ENCODE data around the gene SLC26A6. TPM values are rescaled to one million over a fixed set of nuclear protein-coding genes. Genes with fewer than 3 reads are reported as not detected.

The SLC26A6 gene
- total and polyA plus RNA-seq, 4 donors: 4.4 to 13.1 (median 6.3) TPM

- Histone ChIP-seq H3K4me1 (ENCODE audit: control insufficient read depth in 4 of 4, insufficient read depth in 4 of 4, low read length in 3 of 4) (peaks cover 0 to 9% (median 1%) of the 10 kb centered on the region in 4 donors), H3K9me3 (ENCODE audit: control insufficient read depth in 4 of 4, low read length in 3 of 4) (peaks cover 0 to 6% (median 0%) of the 10 kb centered on the region in 4 donors), H3K27ac (ENCODE audit: low read depth in 1 of 2, low read length in 2 of 2) (peak overlapping the region in 1 of 2 donors; percentile 44), H3K36me3 (ENCODE audit: control insufficient read depth in 4 of 4, insufficient read depth in 3 of 4, low read depth in 1 of 4, low read length in 3 of 4) (no peaks in the 10 kb centered on the region), H3K4me3 (ENCODE audit: low read depth in 1 of 3, low read length in 3 of 3) (peak overlapping the region in 2 of 3 donors; percentile 12 to 59), H3K27me3 (ENCODE audit: control insufficient read depth in 4 of 4, insufficient read depth in 4 of 4, low read length in 3 of 4) (no peaks in the 10 kb centered on the region), H3K9ac (ENCODE audit: low read depth in 1 of 2, low read length in 2 of 2) (no peak overlapping the region)
- TF ChIP-seq REST (IDR thresholded peaks at IDR 0.05) (peak; percentile 67), CTCF (IDR thresholded peaks at IDR 0.05; ENCODE audit: low read depth, low read length, missing input control) (peak; percentile 43), GABPA (IDR thresholded peaks at IDR 0.05 in 1 of 2, conservative IDR thresholded peaks at IDR 0.05 in 1 of 2) (peak in 1 of 2 donors; percentile 69), MAX (IDR thresholded peaks at IDR 0.05) (no peak), NR2F2 (IDR thresholded peaks at IDR 0.05) (peak; percentile 19), RAD21 (IDR thresholded peaks at IDR 0.05) (peak in 1 of 2 donors; percentile 17), HNF4A (conservative IDR thresholded peaks at IDR 0.05) (no peak), YY1 (IDR thresholded peaks at IDR 0.05) (no peak)
- DNase-seq (ENCODE audit: low spot score): peak; percentile 87
- WGBS: 5% methylated on average over 94 of the region's 94 CpGs
Observed at GRCh38 chr3:48656061-48656840, 21.0 kb upstream of the SLC26A6 start.

- H3K27ac ChIP-seq (ENCODE audit: low read depth in 1 of 2, low read length in 2 of 2): no peak overlapping the region
- peaks cover 0 to 9% (median under 1%) of the 10 kb centered on the region in 4 donors for H3K4me1 ChIP-seq (ENCODE audit: control insufficient read depth in 4 of 4, insufficient read depth in 4 of 4, low read length in 3 of 4)
- no peak for DNase-seq (ENCODE audit: low spot score)
- H3K9ac ChIP-seq (ENCODE audit: low read depth in 1 of 2, low read length in 2 of 2): no peak overlapping the region
- H3K4me3 ChIP-seq (ENCODE audit: low read depth in 1 of 3, low read length in 3 of 3): peak overlapping the region in 1 of 3 donors; percentile 59
- peaks cover 0 to under 1% (median 0%) of the 10 kb centered on the region in 4 donors for H3K9me3 ChIP-seq (ENCODE audit: control insufficient read depth in 4 of 4, low read length in 3 of 4)
- H3K36me3 ChIP-seq (ENCODE audit: control insufficient read depth in 4 of 4, insufficient read depth in 3 of 4, low read depth in 1 of 4, low read length in 3 of 4): no peaks in the 10 kb centered on the region
- WGBS: 35% methylated on average over 30 of the region's 30 CpGs
- no peaks in the 10 kb centered on the region for H3K27me3 ChIP-seq (ENCODE audit: control insufficient read depth in 4 of 4, insufficient read depth in 4 of 4, low read length in 3 of 4)
- TF ChIP-seq EGR1 (IDR thresholded peaks at IDR 0.05; ENCODE audit: low read depth in 2 of 2): no peak
- no peak for TF ChIP-seq CTCF (IDR thresholded peaks at IDR 0.05; ENCODE audit: low read depth, low read length, missing input control)
- TF ChIP-seq REST (IDR thresholded peaks at IDR 0.05): no peak
- no peak for TF ChIP-seq HNF4G (IDR thresholded peaks at IDR 0.05)
- TF ChIP-seq RAD21 (IDR thresholded peaks at IDR 0.05): no peak
- no peak for TF ChIP-seq FOXA2 (IDR thresholded peaks at IDR 0.05)
- no peak for TF ChIP-seq FOXA1 (IDR thresholded peaks at IDR 0.05)
- no peak for TF ChIP-seq TAF1 (conservative IDR thresholded peaks at IDR 0.05)
- TF ChIP-seq MAX (IDR thresholded peaks at IDR 0.05): no peak
- TF ChIP-seq GABPA (IDR thresholded peaks at IDR 0.05 in 1 of 2, conservative IDR thresholded peaks at IDR 0.05 in 1 of 2): no peak
- TF ChIP-seq HNF4A (conservative IDR thresholded peaks at IDR 0.05): no peak
- TF ChIP-seq RXRA (IDR thresholded peaks at IDR 0.05): no peak
- TF ChIP-seq NR2F2 (IDR thresholded peaks at IDR 0.05): no peak
- no peak for TF ChIP-seq JUND (IDR thresholded peaks at IDR 0.05)
- no peak for TF ChIP-seq ATF3 (IDR thresholded peaks at IDR 0.05)
- no peak for TF ChIP-seq YY1 (IDR thresholded peaks at IDR 0.05)
Observed at GRCh38 chr3:48655606-48656005, 20.3 kb upstream of the SLC26A6 start.
